ENCODE data around the gene RAMACL. TPM values are rescaled to one million over a fixed set of nuclear protein-coding genes. Genes with fewer than 3 reads are reported as not detected.

RAMACL gene
- total RNA-seq, 1 experiment from 2014 or later, result 0.28 TPM

DNA sequence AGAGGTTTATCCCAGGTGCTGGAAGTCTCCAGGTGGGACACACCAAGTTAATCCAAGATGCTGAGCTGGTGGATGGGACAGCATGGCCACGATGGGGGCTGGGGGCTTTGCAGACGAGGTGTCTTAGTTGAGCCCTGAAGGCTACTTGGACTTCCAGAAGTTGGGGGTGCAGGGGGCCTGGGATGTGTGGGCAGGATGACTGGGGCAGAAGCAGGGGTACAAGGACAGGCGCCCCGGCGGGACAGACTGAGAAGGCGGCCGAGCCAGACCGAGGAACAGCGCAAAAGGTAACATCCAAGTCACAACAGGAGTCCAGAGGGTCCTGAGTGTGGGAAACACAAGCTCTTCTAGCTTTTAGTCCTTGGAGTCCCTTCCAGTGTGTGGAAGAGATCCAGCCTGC, 23.8 kb downstream of the RAMACL start:
- Histone ChIP-seq H2BK15ac (ENCODE audit: low read depth, low read length) (no peak overlapping the region), H3K27me3 (ENCODE audit: insufficient read depth, low read length) (no peaks in the 10 kb centered on the region), H2BK120ac (ENCODE audit: low read depth, low read length, poor library complexity, severe bottlenecking) (no peak overlapping the region), H4K5ac (ENCODE audit: insufficient read length, low read depth, low read length) (no peak overlapping the region), H3K9me3 (ENCODE audit: control insufficient read depth, low read depth, low read length) (no peaks in the 10 kb centered on the region), H3K14ac (ENCODE audit: insufficient read depth, low read length) (no peak overlapping the region), H3K23me2 (ENCODE audit: insufficient read length, low read depth, low read length, poor library complexity, severe bottlenecking) (no peaks in the 10 kb centered on the region), H3K79me1 (ENCODE audit: insufficient read depth, low read depth, low read length, poor library complexity, severe bottlenecking) (no peaks in the 10 kb centered on the region), H2AK5ac (ENCODE audit: insufficient read length, low read length) (no peak overlapping the region), H2BK20ac (ENCODE audit: low read depth, low read length, poor library complexity, severe bottlenecking) (no peak overlapping the region), H3K56ac (ENCODE audit: insufficient read length, low read depth, low read length) (no peak overlapping the region), H3K23ac (ENCODE audit: insufficient read length, low read depth, low read length) (no peak overlapping the region), H3K18ac (ENCODE audit: insufficient read length, low read depth, low read length) (no peak overlapping the region), H3K4me1 (ENCODE audit: insufficient read depth, low read length) (0 out of 2 replicates have a peak, but pooled peaks cover 5% of the 10 kb centered on the region), H3K27ac (ENCODE audit: insufficient read length, low read depth, low read length) (no peak overlapping the region), H3K4ac (ENCODE audit: low read depth, low read length) (no peak overlapping the region), H4K8ac (replicated peaks; ENCODE audit: insufficient read length, low read depth, low read length) (no peak overlapping the region), H2BK5ac (ENCODE audit: insufficient read length, low read length) (no peak overlapping the region), H3K4me2 (ENCODE audit: insufficient read depth, insufficient read length, low read length) (no peak overlapping the region), H4K20me1 (ENCODE audit: control insufficient read depth, insufficient read depth, insufficient read length) (no peaks in the 10 kb centered on the region), H2AFZ (ENCODE audit: low read length) (no peak overlapping the region), H3T11ph (ENCODE audit: low read length) (no peak overlapping the region), H2BK12ac (ENCODE audit: insufficient read length, low read depth, low read length) (no peak overlapping the region), H3K79me2 (ENCODE audit: insufficient read depth, low read length) (peaks cover 4% of the 10 kb centered on the region; the same call in 1 of the 2 replicates), H3K9ac (ENCODE audit: extremely low read depth, insufficient read length, low read length) (no peak overlapping the region), H4K91ac (ENCODE audit: insufficient read length, low read depth, low read length) (no peak overlapping the region)
- TF ChIP-seq, protein P1, sequence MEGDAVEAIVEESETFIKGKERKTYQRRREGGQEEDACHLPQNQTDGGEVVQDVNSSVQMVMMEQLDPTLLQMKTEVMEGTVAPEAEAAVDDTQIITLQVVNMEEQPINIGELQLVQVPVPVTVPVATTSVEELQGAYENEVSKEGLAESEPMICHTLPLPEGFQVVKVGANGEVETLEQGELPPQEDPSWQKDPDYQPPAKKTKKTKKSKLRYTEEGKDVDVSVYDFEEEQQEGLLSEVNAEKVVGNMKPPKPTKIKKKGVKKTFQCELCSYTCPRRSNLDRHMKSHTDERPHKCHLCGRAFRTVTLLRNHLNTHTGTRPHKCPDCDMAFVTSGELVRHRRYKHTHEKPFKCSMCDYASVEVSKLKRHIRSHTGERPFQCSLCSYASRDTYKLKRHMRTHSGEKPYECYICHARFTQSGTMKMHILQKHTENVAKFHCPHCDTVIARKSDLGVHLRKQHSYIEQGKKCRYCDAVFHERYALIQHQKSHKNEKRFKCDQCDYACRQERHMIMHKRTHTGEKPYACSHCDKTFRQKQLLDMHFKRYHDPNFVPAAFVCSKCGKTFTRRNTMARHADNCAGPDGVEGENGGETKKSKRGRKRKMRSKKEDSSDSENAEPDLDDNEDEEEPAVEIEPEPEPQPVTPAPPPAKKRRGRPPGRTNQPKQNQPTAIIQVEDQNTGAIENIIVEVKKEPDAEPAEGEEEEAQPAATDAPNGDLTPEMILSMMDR (conservative IDR thresholded peaks at IDR 0.05), result no peak
- peaks cover 15 to 21% of the 10 kb centered on the region in 2 experiments for H3K4me1 Mint-ChIP-seq
- no peak for DNase-seq
- H3K27me3 Mint-ChIP-seq (ENCODE audit: low read depth), result no peaks in the 10 kb centered on the region
- H3K27ac Mint-ChIP-seq, result peak overlapping the region in 1 of 3 experiments; percentile 65; a peak in 2 of 7 replicates
- H3K36me3 Mint-ChIP-seq (ENCODE audit: insufficient read depth in 1 of 3, low read depth in 3 of 3), result no peaks in the 10 kb centered on the region; a peak in 1 of 7 replicates
- no peaks in the 10 kb centered on the region; a peak in 1 of 5 replicates for H3K9me3 Mint-ChIP-seq
- H3K4me3 Mint-ChIP-seq, result no peak overlapping the region
- WGBS (ENCODE audit: extremely low coverage, insufficient read length, low lambda C conversion rate), result no CpG with 5 or more reads among the region's 9 CpGs

All from H9 (cell line).